CD4-positive, CD25-positive, alpha-beta regulatory T cell (primary cell): ENCODE results near the gene PDZK1. TPM values are rescaled to one million over a fixed set of nuclear protein-coding genes. Genes with fewer than 3 reads are reported as not detected.
"Not testable (repeated sequence)": the region's sequence is repeated elsewhere in the genome, so short reads cannot be mapped to it uniquely, and the experiment has no call there.

Experiments used
- ATAC-seq, 2 donors: fragments of 150-1000 bp; cut with Tn5 transposase; one replicate each; pipeline ENCODE4 v1.10.0; 2021; ENCODE audit warnings: low read depth in 2 of 2, moderate number of reproducible peaks in 2 of 2, moderate library complexity in 1 of 2
- DNase-seq, 3 donors: peaks; one replicate each; pipeline versions ENCODE4 v3.0.0 to v3.0.0-alpha.2; 2012 to 2022; ENCODE audit warnings: mixed read lengths in 1 of 3
- H3K27ac ChIP-seq: one replicate; pipeline ENCODE4 v1.7.0; 2013; ENCODE audit warnings: mild to moderate bottlenecking, low read length; ENCODE audit not compliant: insufficient read depth, poor library complexity, severe bottlenecking
- H3K27me3 ChIP-seq: one replicate; pipeline ENCODE4 v1.7.0; 2013; ENCODE audit warnings: low read length; ENCODE audit not compliant: control insufficient read depth, insufficient read depth
- H3K36me3 ChIP-seq: one replicate; pipeline ENCODE4 v1.7.0; 2013; ENCODE audit warnings: mild to moderate bottlenecking, low read length, moderate library complexity; ENCODE audit not compliant: control insufficient read depth, insufficient read depth
- H3K4me1 ChIP-seq: 2 replicates; pipeline ENCODE4 v1.7.0; 2013; ENCODE audit warnings: mild to moderate bottlenecking, low read length; ENCODE audit not compliant: insufficient read depth, control insufficient read depth, poor library complexity, severe bottlenecking
- H3K4me3 ChIP-seq: one replicate; pipeline ENCODE4 v1.7.0; 2013; ENCODE audit warnings: low read depth, mild to moderate bottlenecking, low read length, moderate library complexity
- H3K9me3 ChIP-seq, 2 experiments: 1 replicate in 1 of 2; 2 replicates in 1 of 2; pipeline ENCODE4 v1.7.0; 2013; ENCODE audit warnings: low read length in 2 of 2, mild to moderate bottlenecking in 1 of 2, moderate library complexity in 1 of 2; ENCODE audit not compliant: control insufficient read depth in 2 of 2
- H3K27ac Mint-ChIP-seq, 3 donors: one replicate each; pipeline ENCODE4 v1.8.0; 2020 to 2022; ENCODE audit warnings: mild to moderate bottlenecking in 3 of 3, mixed read lengths in 3 of 3, moderate library complexity in 2 of 3
- H3K27me3 Mint-ChIP-seq: one replicate; pipeline ENCODE4 v1.8.0; 2022; ENCODE audit warnings: mild to moderate bottlenecking, mixed read lengths
- H3K36me3 Mint-ChIP-seq: one replicate; pipeline ENCODE4 v1.8.0; 2020; ENCODE audit warnings: mixed read lengths
- H3K4me1 Mint-ChIP-seq, 4 donors: one replicate each; pipeline ENCODE4 v1.8.0; 2020 to 2022; ENCODE audit warnings: mixed read lengths in 4 of 4, mild to moderate bottlenecking in 1 of 4
- H3K4me3 Mint-ChIP-seq, 4 donors: one replicate each; pipeline ENCODE4 v1.8.0; 2020 to 2022; ENCODE audit warnings: mild to moderate bottlenecking in 4 of 4, mixed read lengths in 4 of 4, moderate library complexity in 3 of 4
- H3K9me3 Mint-ChIP-seq, 7 donors: one replicate each; pipeline ENCODE4 v1.8.0; 2020 to 2022; ENCODE audit warnings: mixed read lengths in 7 of 7, mild to moderate bottlenecking in 3 of 7, moderate library complexity in 2 of 7
- polyA plus RNA-seq, 4 donors: library from polyadenylated mRNA; unstranded; fragments of 300-500 nt; fragmentation: Illumina TruSeq; gene quantifications; one replicate each; pipeline ENCODE4 v1.2.3, GENCODE V29; 2021
- total RNA-seq: library from RNA; stranded (reverse); gene quantifications from one replicate; pipeline ENCODE4 v1.2.3, GENCODE V29; 2022

Gene PDZK1
- total and polyA plus RNA-seq, 5 donors from 2014 or later = 0.15 to 0.16 TPM; not detected in 3

GRCh38 chr1:145718465-145718864, 11.3 kb upstream of the PDZK1 start:
- peaks cover 30% of the 10 kb centered on the region for H3K27me3 Mint-ChIP-seq
- H3K9me3 Mint-ChIP-seq, H3K27me3 ChIP-seq, H3K4me1 ChIP-seq, H3K4me3 Mint-ChIP-seq, H3K36me3 ChIP-seq, ATAC-seq, H3K9me3 ChIP-seq, H3K27ac Mint-ChIP-seq, H3K4me3 ChIP-seq, H3K36me3 Mint-ChIP-seq, H3K27ac ChIP-seq, DNase-seq: not testable (repeated sequence)
- H3K4me1 Mint-ChIP-seq = peaks cover 0 to 18% (median 9%) of the 10 kb centered on the region in 4 donors

GRCh38 chr1:145717833-145718232, 10.7 kb upstream of the PDZK1 start:
- Histone ChIP-seq H3K4me1 (peaks cover 9% of the 10 kb centered on the region), H3K4me3 (no peak overlapping the region), H3K36me3 (no peaks in the 10 kb centered on the region), H3K27me3 (peaks cover 5% of the 10 kb centered on the region), H3K27ac (no peak overlapping the region), H3K9me3 (no peaks in the 10 kb centered on the region)
- Mint-ChIP-seq H3K4me3 (no peak overlapping the region), H3K27me3 (peaks cover 28% of the 10 kb centered on the region), H3K4me1 (peaks cover 0 to 18% (median 9%) of the 10 kb centered on the region in 4 donors), H3K9me3 (no peaks in the 10 kb centered on the region), H3K27ac (no peak overlapping the region), H3K36me3 (no peaks in the 10 kb centered on the region)
- ATAC-seq (no peak), DNase-seq (no peak)

GRCh38 chr1:145716641-145717345, 9.6 kb upstream of the PDZK1 start:
- Mint-ChIP-seq H3K27me3 (peaks cover 17% of the 10 kb centered on the region), H3K27ac (peak overlapping the region in 2 of 3 donors; percentile 51 to 79), H3K4me3 (no peak overlapping the region), H3K9me3 (no peaks in the 10 kb centered on the region), H3K36me3 (no peaks in the 10 kb centered on the region), H3K4me1 (peaks cover 0 to 18% (median 9%) of the 10 kb centered on the region in 4 donors)
- H3K4me1 ChIP-seq = peaks cover 9% of the 10 kb centered on the region
- H3K4me3 ChIP-seq = no peak overlapping the region
- no peak for DNase-seq
- H3K27ac ChIP-seq = no peak overlapping the region
- ATAC-seq = no peak
- H3K36me3 ChIP-seq = no peaks in the 10 kb centered on the region
- peaks cover 4% of the 10 kb centered on the region for H3K27me3 ChIP-seq
- no peaks in the 10 kb centered on the region for H3K9me3 ChIP-seq

GRCh38 chr1:145714524-145715111, 7.5 kb upstream of the PDZK1 start:
- Histone ChIP-seq H3K27ac (no peak overlapping the region), H3K4me1 (no peaks in the 10 kb centered on the region), H3K36me3 (no peaks in the 10 kb centered on the region), H3K9me3 (no peaks in the 10 kb centered on the region), H3K27me3 (no peaks in the 10 kb centered on the region), H3K4me3 (no peak overlapping the region)
- peaks cover 0 to 5% (median 0%) of the 10 kb centered on the region in 7 donors for H3K9me3 Mint-ChIP-seq
- H3K27me3 Mint-ChIP-seq = peaks cover 7% of the 10 kb centered on the region
- H3K27ac Mint-ChIP-seq = no peak overlapping the region
- DNase-seq (no peak), ATAC-seq (no peak)
- H3K4me1 Mint-ChIP-seq = peaks cover 0 to 9% (median 3%) of the 10 kb centered on the region in 4 donors
- no peaks in the 10 kb centered on the region for H3K36me3 Mint-ChIP-seq
- H3K4me3 Mint-ChIP-seq = no peak overlapping the region

- Mint-ChIP-seq H3K9me3 (peaks cover 0 to 5% (median 0%) of the 10 kb centered on the region in 7 donors), H3K4me1 (no peaks in the 10 kb centered on the region), H3K27me3 (no peaks in the 10 kb centered on the region), H3K27ac (no peak overlapping the region), H3K4me3 (no peak overlapping the region), H3K36me3 (no peaks in the 10 kb centered on the region)
- DNase-seq = no peak
- Histone ChIP-seq H3K4me3 (no peak overlapping the region), H3K27me3 (no peaks in the 10 kb centered on the region), H3K36me3 (no peaks in the 10 kb centered on the region), H3K27ac (no peak overlapping the region), H3K9me3 (no peaks in the 10 kb centered on the region), H3K4me1 (no peaks in the 10 kb centered on the region)
- ATAC-seq = no peak
These were observed 4.1 kb upstream of the PDZK1 start for GRCh38 chr1:145711213-145711651.

- no peak overlapping the region for H3K4me3 Mint-ChIP-seq
- no peaks in the 10 kb centered on the region for H3K36me3 Mint-ChIP-seq
- ATAC-seq (no peak), DNase-seq (no peak)
- H3K27ac ChIP-seq = no peak overlapping the region
- no peaks in the 10 kb centered on the region for H3K27me3 ChIP-seq
- peaks cover under 1% of the 10 kb centered on the region for H3K27me3 Mint-ChIP-seq
- H3K9me3 ChIP-seq = no peaks in the 10 kb centered on the region
- H3K9me3 Mint-ChIP-seq = peaks cover 0 to 5% (median 0%) of the 10 kb centered on the region in 7 donors
- no peak overlapping the region for H3K27ac Mint-ChIP-seq
- no peaks in the 10 kb centered on the region for H3K4me1 Mint-ChIP-seq
- H3K4me3 ChIP-seq = no peak overlapping the region
- H3K36me3 ChIP-seq = no peaks in the 10 kb centered on the region
- no peaks in the 10 kb centered on the region for H3K4me1 ChIP-seq
These were observed 3.3 kb upstream of the PDZK1 start for GRCh38 chr1:145710291-145711027.

GRCh38 chr1:145708063-145708462, 895 bp upstream of the PDZK1 start:
- peaks cover 3% of the 10 kb centered on the region for H3K27me3 ChIP-seq
- H3K27ac ChIP-seq = no peak overlapping the region
- DNase-seq (no peak), ATAC-seq (no peak)
- H3K4me3 ChIP-seq = no peak overlapping the region
- no peaks in the 10 kb centered on the region for H3K4me1 ChIP-seq
- Mint-ChIP-seq H3K4me1 (no peaks in the 10 kb centered on the region), H3K4me3 (no peak overlapping the region), H3K27ac (peak overlapping the region in 1 of 3 donors; percentile 33), H3K9me3 (peaks cover 0 to 5% (median 0%) of the 10 kb centered on the region in 7 donors), H3K36me3 (no peaks in the 10 kb centered on the region), H3K27me3 (peaks cover 6% of the 10 kb centered on the region)
- H3K36me3 ChIP-seq = no peaks in the 10 kb centered on the region
- H3K9me3 ChIP-seq = no peaks in the 10 kb centered on the region
